IMR-90 (cell line): ENCODE data around the gene MAN2A2. TPM values are rescaled to one million over a fixed set of nuclear protein-coding genes. Genes with fewer than 3 reads are reported as not detected.

ENCODE experiments used
- ATAC-seq: fragments of 200-7000 bp; cut with Tn5 transposase; 2 replicates; pipeline ENCODE4 v1.9.1; 2020; ENCODE audit warnings: low read depth, mild to moderate bottlenecking, moderate library complexity
- BruUV-seq: library from RNA; stranded (reverse); fragments of 400-500 nt; replicated peaks from 2 replicates; lab custom pipeline; 2021; lab: Mats Ljungman, UMichigan
- CTCF ChIA-PET: fragments of 300-600 bp; formaldehyde crosslinking; extraction: SDS; loops from one replicate; lab custom pipeline; 2021; ENCODE audit warnings: antibody characterized with exemption; lab: Yijun Ruan, JAX
- POLR2A ChIA-PET: fragments of 300-600 bp; sonication (Branson Sonifier 250); formaldehyde crosslinking; loops from one replicate; lab custom pipeline; 2022; ENCODE audit warnings: antibody characterized with exemption; ENCODE audit not compliant: unreplicated experiment; lab: Charles Lee
- DNase-seq: peaks from one replicate; pipeline ENCODE4 v3.0.0; 2013
- H2AFZ ChIP-seq: replicated peaks from 2 replicates; pipeline ENCODE3; 2013; ENCODE audit warnings: low read length, mild to moderate bottlenecking; ENCODE audit not compliant: poor library complexity
- H2AK5ac ChIP-seq: 2 replicates; pipeline ENCODE4 v1.6.1; 2013; ENCODE audit warnings: low read depth, low read length, inconsistent platforms
- H2AK9ac ChIP-seq: replicated peaks from 2 replicates; pipeline ENCODE3; 2013; ENCODE audit warnings: mild to moderate bottlenecking, low read depth, low read length, moderate library complexity; ENCODE audit not compliant: poor library complexity
- H2BK120ac ChIP-seq: 2 replicates; pipeline ENCODE4 v1.6.1; 2013; ENCODE audit warnings: low read depth, low read length, inconsistent platforms
- H2BK15ac ChIP-seq: 3 replicates; pipeline ENCODE4 v1.6.1; 2013; ENCODE audit warnings: low read depth, low read length, inconsistent platforms
- H2BK20ac ChIP-seq: 2 replicates; pipeline ENCODE4 v1.6.1; 2013; ENCODE audit warnings: low read depth, mild to moderate bottlenecking, inconsistent platforms, low read length, moderate library complexity
- H2BK5ac ChIP-seq: 2 replicates; pipeline ENCODE4 v1.6.1; 2013; ENCODE audit warnings: mild to moderate bottlenecking, low read depth, low read length, inconsistent platforms; ENCODE audit not compliant: poor library complexity, severe bottlenecking
- H3K14ac ChIP-seq: replicated peaks from 2 replicates; pipeline ENCODE4 v1.6.1; 2013; ENCODE audit warnings: low read depth, low read length, inconsistent platforms
- H3K18ac ChIP-seq: 2 replicates; pipeline ENCODE4 v1.6.1; 2013; ENCODE audit warnings: low read depth, low read length, control low read depth
- H3K23ac ChIP-seq: 2 replicates; pipeline ENCODE4 v1.6.1; 2013; ENCODE audit warnings: low read depth, low read length, inconsistent platforms
- H3K27ac ChIP-seq: 2 replicates; pipeline ENCODE4 v1.5.1; 2013; ENCODE audit warnings: mild to moderate bottlenecking, control low read depth, low read length; ENCODE audit not compliant: insufficient read depth
- H3K27me3 ChIP-seq: 2 replicates; pipeline ENCODE4 v1.6.1; 2013; ENCODE audit warnings: low read length; ENCODE audit not compliant: control insufficient read depth, insufficient read depth
- H3K36me3 ChIP-seq: 2 replicates; pipeline ENCODE4 v1.6.1; 2013; ENCODE audit warnings: low read length, mixed read lengths; ENCODE audit not compliant: control insufficient read depth, insufficient read depth
- H3K4ac ChIP-seq: 2 replicates; pipeline ENCODE4 v1.6.1; 2013; ENCODE audit warnings: low read depth, low read length, inconsistent platforms
- H3K4me1 ChIP-seq: 2 replicates; pipeline ENCODE4 v1.6.1; 2013; ENCODE audit warnings: low read length, mixed read lengths; ENCODE audit not compliant: control insufficient read depth, insufficient read depth
- H3K4me2 ChIP-seq: 2 replicates; pipeline ENCODE4 v1.6.1; 2013; ENCODE audit warnings: low read depth, mild to moderate bottlenecking, control low read depth, low read length, moderate library complexity
- H3K4me3 ChIP-seq: 2 replicates; pipeline ENCODE4 v1.5.1; 2013; ENCODE audit warnings: low read depth, mild to moderate bottlenecking, control low read depth, low read length, moderate library complexity; ENCODE audit not compliant: insufficient read depth
- H3K56ac ChIP-seq: 2 replicates; pipeline ENCODE4 v1.6.1; 2013; ENCODE audit warnings: low read length, inconsistent platforms; ENCODE audit not compliant: insufficient read depth; ENCODE audit errors: extremely low read depth
- H3K79me1 ChIP-seq, 2 experiments: 2 replicates each; pipeline ENCODE4 v1.6.1; 2013; ENCODE audit warnings: low read length in 2 of 2, inconsistent platforms in 1 of 2, low read depth in 1 of 2
- H3K9ac ChIP-seq: 2 replicates; pipeline ENCODE4 v1.6.1; 2013; ENCODE audit warnings: low read depth, low read length, control low read depth
- H3K9me1 ChIP-seq: 2 replicates; pipeline ENCODE4 v1.6.1; 2013; ENCODE audit warnings: low read length, inconsistent platforms; ENCODE audit not compliant: insufficient read depth
- H3K9me3 ChIP-seq: 2 replicates; pipeline ENCODE4 v1.6.1; 2013; ENCODE audit warnings: low read length; ENCODE audit not compliant: control insufficient read depth, insufficient read depth
- H4K20me1 ChIP-seq: 2 replicates; pipeline ENCODE4 v1.6.1; 2013; ENCODE audit warnings: low read length, inconsistent platforms; ENCODE audit not compliant: insufficient read depth
- H4K5ac ChIP-seq: 2 replicates; pipeline ENCODE4 v1.6.1; 2013; ENCODE audit warnings: mild to moderate bottlenecking, low read depth, low read length, control low read depth
- H4K8ac ChIP-seq, 2 experiments: 2 replicates each; pipeline ENCODE4 v1.6.1; 2013; ENCODE audit warnings: low read depth in 2 of 2, low read length in 2 of 2, control low read depth in 1 of 2, inconsistent platforms in 1 of 2
- H4K91ac ChIP-seq: 2 replicates; pipeline ENCODE4 v1.6.1; 2013; ENCODE audit warnings: low read depth, low read length, inconsistent platforms; ENCODE audit not compliant: insufficient read depth
- BHLHE40 ChIP-seq: fragments of 150-350 bp; IDR thresholded peaks from 2 replicates; pipeline ENCODE4 v1.6.1; 2016; ENCODE audit warnings: mild to moderate bottlenecking, low read depth, low read length
- CEBPB ChIP-seq: IDR thresholded peaks from 2 replicates; pipeline ENCODE4 v1.6.1; 2012; ENCODE audit warnings: low read depth, low read length, improper control_type of control experiment
- CHD1 ChIP-seq: IDR thresholded peaks from 2 replicates; pipeline ENCODE4 v1.6.1; 2012; ENCODE audit warnings: low read depth, low read length, improper control_type of control experiment
- FOS ChIP-seq: fragments of 150-350 bp; IDR thresholded peaks from 2 replicates; pipeline ENCODE4 v1.6.1; 2016; ENCODE audit warnings: low read depth, low read length
- MAFK ChIP-seq: IDR thresholded peaks from 2 replicates; pipeline ENCODE4 v1.6.1; 2012; ENCODE audit warnings: low read depth, low read length, improper control_type of control experiment
- MAZ ChIP-seq: IDR thresholded peaks from 2 replicates; pipeline ENCODE4 v1.6.1; 2012; ENCODE audit warnings: low read depth, mild to moderate bottlenecking, low read length, improper control_type of control experiment, moderate library complexity, borderline replicate concordance
- MXI1 ChIP-seq: IDR thresholded peaks from 2 replicates; pipeline ENCODE4 v1.6.1; 2012; ENCODE audit warnings: low read depth, mild to moderate bottlenecking, low read length, moderate library complexity, borderline replicate concordance
- NFE2L2 ChIP-seq: fragments of 150-350 bp; IDR thresholded peaks from 2 replicates; pipeline ENCODE4 v1.6.1; 2016; ENCODE audit warnings: low read depth, mild to moderate bottlenecking, low read length
- POLR2A ChIP-seq: IDR thresholded peaks from 2 replicates; pipeline ENCODE4 v1.6.1; 2012; ENCODE audit warnings: mild to moderate bottlenecking, low read depth, low read length
- RAD21 ChIP-seq: IDR thresholded peaks from 2 replicates; pipeline ENCODE4 v1.6.1; 2012; ENCODE audit warnings: low read length, improper control_type of control experiment
- RCOR1 ChIP-seq: IDR thresholded peaks from 2 replicates; pipeline ENCODE4 v1.6.1; 2012; ENCODE audit warnings: mild to moderate bottlenecking, low read length, improper control_type of control experiment; ENCODE audit not compliant: insufficient replicate concordance
- RFX5 ChIP-seq: IDR thresholded peaks from 2 replicates; pipeline ENCODE4 v1.8.0; 2012; ENCODE audit warnings: low read depth, mild to moderate bottlenecking, low read length, moderate library complexity
- SMC3 ChIP-seq: fragments of 150-350 bp; IDR thresholded peaks from 2 replicates; pipeline ENCODE4 v1.6.1; 2016; ENCODE audit warnings: low read depth, mild to moderate bottlenecking, antibody characterized with exemption, low read length, moderate library complexity
- WGBS, 2 experiments: methylation state at CpG; one replicate each; pipeline versions ENCODE4 v1.1.5 to v1.1.7; 2013; ENCODE audit warnings: missing lambda C conversion rate in 2 of 2; ENCODE audit not compliant: insufficient read length in 1 of 2; ENCODE audit errors: extremely low coverage in 2 of 2; 5-methylcytosine and 5-hydroxymethylcytosine counted together
- dilution Hi-C: fragments of 300-500 bp; cut with HindIII; formaldehyde crosslinking; loops from one replicate; pipeline ENCODE4 v1.14.3; 2018; ENCODE audit warnings: low sequenced_read_pairs; ENCODE audit not compliant: unreplicated experiment
- in situ Hi-C: fragments of 300-500 bp; cut with MboI; formaldehyde crosslinking; loops from 3 replicates; pipeline ENCODE4 v1.14.3; 2019; ENCODE audit warnings: low sequenced_read_pairs, inconsistent platforms, mixed read lengths
- intact Hi-C: fragments of 100-400 bp; cut with micrococcal nuclease; formaldehyde crosslinking; loops from 2 replicates; pipeline ENCODE4 v1.10.0; 2022
- polyA plus RNA-seq, 3 experiments: library from polyadenylated mRNA; depleted of rRNA; stranded (reverse); fragments of >200 nt; gene quantifications; 2 replicates each; pipeline ENCODE4 v1.2.3, GENCODE V29; 2012; ENCODE audit warnings: low replicate concordance in 1 of 3
- total RNA-seq: library from RNA; depleted of rRNA; stranded (reverse); fragments of >200 nt; gene quantifications from 2 replicates; pipeline ENCODE4 v1.2.3, GENCODE V29; 2012
- TF ChIP-seq, protein P1 (sequence below): conservative IDR thresholded peaks from 2 replicates; pipeline ENCODE4 v1.5.1; 2012; ENCODE audit warnings: mild to moderate bottlenecking, low read depth, low read length, improper control_type of control experiment
- TF ChIP-seq, protein P2 (sequence below): fragments of 150-350 bp; IDR thresholded peaks from 2 replicates; pipeline ENCODE4 v1.6.1; 2016; ENCODE audit warnings: low read depth, mild to moderate bottlenecking, low read length, moderate library complexity, borderline replicate concordance
- TF ChIP-seq, protein P3 (sequence below): fragments of 150-350 bp; IDR thresholded peaks from 2 replicates; pipeline ENCODE4 v1.6.1; 2017; ENCODE audit warnings: mild to moderate bottlenecking, antibody characterized with exemption, low read length, low read depth

The MAN2A2 gene
- total and polyA plus RNA-seq, 2 of the 4 experiments (the other 2 are of a cell fraction): 3.4 to 52.5 TPM

DNA sequence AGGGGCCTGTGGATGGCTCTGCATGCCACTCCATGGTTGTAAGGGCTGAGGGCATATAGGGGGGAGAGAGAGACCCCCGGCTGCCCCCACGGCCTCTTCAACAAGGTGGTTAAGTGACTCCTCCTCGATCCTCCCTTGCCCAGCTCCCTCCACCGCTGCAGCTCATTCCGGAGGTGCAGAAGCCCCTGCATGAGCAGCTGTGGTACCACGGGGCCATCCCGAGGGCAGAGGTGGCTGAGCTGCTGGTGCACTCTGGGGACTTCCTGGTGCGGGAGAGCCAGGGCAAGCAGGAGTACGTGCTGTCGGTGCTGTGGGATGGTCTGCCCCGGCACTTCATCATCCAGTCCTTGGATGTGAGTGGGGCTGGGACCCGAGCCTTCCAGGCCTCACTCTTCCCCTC lies 12.3 kb upstream of the MAN2A2 start:
- TF ChIP-seq NFE2L2: no peak
- TF ChIP-seq RCOR1: no peak
- TF ChIP-seq, protein P1, sequence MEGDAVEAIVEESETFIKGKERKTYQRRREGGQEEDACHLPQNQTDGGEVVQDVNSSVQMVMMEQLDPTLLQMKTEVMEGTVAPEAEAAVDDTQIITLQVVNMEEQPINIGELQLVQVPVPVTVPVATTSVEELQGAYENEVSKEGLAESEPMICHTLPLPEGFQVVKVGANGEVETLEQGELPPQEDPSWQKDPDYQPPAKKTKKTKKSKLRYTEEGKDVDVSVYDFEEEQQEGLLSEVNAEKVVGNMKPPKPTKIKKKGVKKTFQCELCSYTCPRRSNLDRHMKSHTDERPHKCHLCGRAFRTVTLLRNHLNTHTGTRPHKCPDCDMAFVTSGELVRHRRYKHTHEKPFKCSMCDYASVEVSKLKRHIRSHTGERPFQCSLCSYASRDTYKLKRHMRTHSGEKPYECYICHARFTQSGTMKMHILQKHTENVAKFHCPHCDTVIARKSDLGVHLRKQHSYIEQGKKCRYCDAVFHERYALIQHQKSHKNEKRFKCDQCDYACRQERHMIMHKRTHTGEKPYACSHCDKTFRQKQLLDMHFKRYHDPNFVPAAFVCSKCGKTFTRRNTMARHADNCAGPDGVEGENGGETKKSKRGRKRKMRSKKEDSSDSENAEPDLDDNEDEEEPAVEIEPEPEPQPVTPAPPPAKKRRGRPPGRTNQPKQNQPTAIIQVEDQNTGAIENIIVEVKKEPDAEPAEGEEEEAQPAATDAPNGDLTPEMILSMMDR: no peak
- TF ChIP-seq CEBPB: no peak
- no peak for TF ChIP-seq RFX5
- no peak for TF ChIP-seq MAFK
- TF ChIP-seq POLR2A: no peak
- no peak for TF ChIP-seq BHLHE40
- TF ChIP-seq, protein P2, sequence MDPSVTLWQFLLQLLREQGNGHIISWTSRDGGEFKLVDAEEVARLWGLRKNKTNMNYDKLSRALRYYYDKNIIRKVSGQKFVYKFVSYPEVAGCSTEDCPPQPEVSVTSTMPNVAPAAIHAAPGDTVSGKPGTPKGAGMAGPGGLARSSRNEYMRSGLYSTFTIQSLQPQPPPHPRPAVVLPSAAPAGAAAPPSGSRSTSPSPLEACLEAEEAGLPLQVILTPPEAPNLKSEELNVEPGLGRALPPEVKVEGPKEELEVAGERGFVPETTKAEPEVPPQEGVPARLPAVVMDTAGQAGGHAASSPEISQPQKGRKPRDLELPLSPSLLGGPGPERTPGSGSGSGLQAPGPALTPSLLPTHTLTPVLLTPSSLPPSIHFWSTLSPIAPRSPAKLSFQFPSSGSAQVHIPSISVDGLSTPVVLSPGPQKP: no peak
- no peak for TF ChIP-seq MXI1
- TF ChIP-seq RAD21: no peak
- no peak for TF ChIP-seq FOS
- no peak for TF ChIP-seq CHD1
- TF ChIP-seq SMC3: no peak
- no peak for TF ChIP-seq MAZ
- TF ChIP-seq, protein P3, sequence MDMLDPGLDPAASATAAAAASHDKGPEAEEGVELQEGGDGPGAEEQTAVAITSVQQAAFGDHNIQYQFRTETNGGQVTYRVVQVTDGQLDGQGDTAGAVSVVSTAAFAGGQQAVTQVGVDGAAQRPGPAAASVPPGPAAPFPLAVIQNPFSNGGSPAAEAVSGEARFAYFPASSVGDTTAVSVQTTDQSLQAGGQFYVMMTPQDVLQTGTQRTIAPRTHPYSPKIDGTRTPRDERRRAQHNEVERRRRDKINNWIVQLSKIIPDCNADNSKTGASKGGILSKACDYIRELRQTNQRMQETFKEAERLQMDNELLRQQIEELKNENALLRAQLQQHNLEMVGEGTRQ: no peak
- Histone ChIP-seq H3K23ac (no peak overlapping the region), H2AK9ac (no peak overlapping the region), H2BK120ac (no peak overlapping the region), H3K4ac (no peak overlapping the region), H2AK5ac (no peak overlapping the region), H3K27me3 (no peaks in the 10 kb centered on the region), H4K8ac (no peak overlapping the region), H3K4me3 (no peak overlapping the region), H3K36me3 (peaks cover 28% of the 10 kb centered on the region), H3K4me1 (peaks cover under 1% of the 10 kb centered on the region; the same call in 1 of the 2 replicates), H3K79me1 (peaks cover 0 to 6% of the 10 kb centered on the region in 2 experiments; a peak in 2 of 4 replicates), H3K9me3 (no peaks in the 10 kb centered on the region), H3K27ac (no peak overlapping the region), H2BK5ac (no peak overlapping the region), H3K56ac (no peak overlapping the region), H4K5ac (no peak overlapping the region), H2BK15ac (no peak overlapping the region), H3K9me1 (peaks cover 2% of the 10 kb centered on the region; the same call in 1 of the 2 replicates), H3K4me2 (no peak overlapping the region), H4K91ac (no peak overlapping the region), H2BK20ac (no peak overlapping the region), H4K20me1 (no peaks in the 10 kb centered on the region), H3K18ac (no peak overlapping the region), H3K9ac (no peak overlapping the region), H2AFZ (no peak overlapping the region), H3K14ac (no peak overlapping the region)
- no peak for ATAC-seq
- intact Hi-C loops: no loop called here
- DNase-seq: no peak
- dilution Hi-C loops: no loop called here
- ChIA-PET CTCF (no interaction called here), POLR2A (no interaction called here)
- in situ Hi-C loops: loop anchor here (25.0 kb wide), 1 partner anchor 579 kb away; no protein-coding TSS in a partner anchor
- no CpG with 5 or more reads among the region's 12 CpGs for WGBS, 2 experiments
- no TSS peak for BruUV-seq
